ENCODE measurements around the gene SH3TC1.
A peak's percentile ranks its signal among the peaks of the same experiment; 100 is the strongest.

Gene SH3TC1

DNA sequence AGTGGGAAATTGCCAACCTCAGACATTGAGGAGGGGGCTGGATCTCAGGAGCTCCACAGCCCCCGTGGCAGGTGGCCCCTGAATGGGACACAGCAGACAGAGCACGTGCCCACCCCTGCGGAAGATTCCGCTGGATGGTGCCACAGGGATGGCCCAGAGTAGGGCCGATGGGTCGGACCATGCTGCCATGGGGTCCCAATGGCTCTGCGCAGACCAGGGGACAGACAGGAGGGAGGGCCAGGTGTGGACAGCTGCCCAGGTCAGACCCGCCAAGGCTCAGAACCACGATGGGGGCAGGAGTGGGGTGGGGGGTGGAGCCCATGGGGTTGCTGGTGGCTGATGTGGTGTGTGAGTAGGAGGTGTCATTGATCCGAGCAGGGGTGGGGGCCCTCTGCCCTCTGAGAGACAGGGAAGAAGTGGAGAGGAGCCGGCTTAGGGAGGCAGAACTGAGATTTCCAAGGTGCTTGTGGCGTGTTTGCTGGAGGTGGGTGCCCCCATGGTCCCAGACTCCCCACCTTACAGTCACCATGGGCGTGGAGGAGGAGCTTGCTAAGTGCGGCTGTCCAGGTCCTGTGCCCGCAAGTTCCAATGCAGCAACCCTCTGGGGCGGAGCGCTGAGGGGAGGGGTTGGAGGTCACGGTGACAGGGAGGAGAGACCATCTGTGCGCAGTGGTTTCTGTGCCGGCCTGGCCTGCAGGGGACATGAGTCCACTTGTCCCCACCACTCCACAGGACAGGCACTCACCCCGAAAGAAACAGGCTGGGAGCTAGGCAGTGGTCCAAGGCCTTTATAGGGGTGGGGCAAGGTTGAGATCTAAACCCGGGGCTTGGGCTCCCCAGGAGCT lies 12.9 kb downstream of the SH3TC1 start:
- no peak for DNase-seq
- Mint-ChIP-seq H3K27ac (no peak overlapping the region), H3K9me3 (no peaks in the 10 kb centered on the region), H3K36me3 (ENCODE audit: low read depth) (no peaks in the 10 kb centered on the region), H3K27me3 (ENCODE audit: low read depth, poor library complexity) (peaks cover 3% of the 10 kb centered on the region), H3K4me1 (peaks cover 63% of the 10 kb centered on the region), H3K4me3 (peak overlapping the region; percentile 21)
- TF ChIP-seq, protein P1, sequence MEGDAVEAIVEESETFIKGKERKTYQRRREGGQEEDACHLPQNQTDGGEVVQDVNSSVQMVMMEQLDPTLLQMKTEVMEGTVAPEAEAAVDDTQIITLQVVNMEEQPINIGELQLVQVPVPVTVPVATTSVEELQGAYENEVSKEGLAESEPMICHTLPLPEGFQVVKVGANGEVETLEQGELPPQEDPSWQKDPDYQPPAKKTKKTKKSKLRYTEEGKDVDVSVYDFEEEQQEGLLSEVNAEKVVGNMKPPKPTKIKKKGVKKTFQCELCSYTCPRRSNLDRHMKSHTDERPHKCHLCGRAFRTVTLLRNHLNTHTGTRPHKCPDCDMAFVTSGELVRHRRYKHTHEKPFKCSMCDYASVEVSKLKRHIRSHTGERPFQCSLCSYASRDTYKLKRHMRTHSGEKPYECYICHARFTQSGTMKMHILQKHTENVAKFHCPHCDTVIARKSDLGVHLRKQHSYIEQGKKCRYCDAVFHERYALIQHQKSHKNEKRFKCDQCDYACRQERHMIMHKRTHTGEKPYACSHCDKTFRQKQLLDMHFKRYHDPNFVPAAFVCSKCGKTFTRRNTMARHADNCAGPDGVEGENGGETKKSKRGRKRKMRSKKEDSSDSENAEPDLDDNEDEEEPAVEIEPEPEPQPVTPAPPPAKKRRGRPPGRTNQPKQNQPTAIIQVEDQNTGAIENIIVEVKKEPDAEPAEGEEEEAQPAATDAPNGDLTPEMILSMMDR (IDR thresholded peaks at IDR 0.05): no peak

GRCh38 chr4:8212622-8213021 lies 13.5 kb downstream of the SH3TC1 start:
- TF ChIP-seq, protein P1 (IDR thresholded peaks at IDR 0.05): no peak
- Mint-ChIP-seq H3K27ac (no peak overlapping the region), H3K27me3 (ENCODE audit: low read depth, poor library complexity) (peaks cover 3% of the 10 kb centered on the region), H3K36me3 (ENCODE audit: low read depth) (no peaks in the 10 kb centered on the region), H3K4me1 (peaks cover 56% of the 10 kb centered on the region), H3K4me3 (no peak overlapping the region), H3K9me3 (no peaks in the 10 kb centered on the region)
- DNase-seq: no peak

DNA sequence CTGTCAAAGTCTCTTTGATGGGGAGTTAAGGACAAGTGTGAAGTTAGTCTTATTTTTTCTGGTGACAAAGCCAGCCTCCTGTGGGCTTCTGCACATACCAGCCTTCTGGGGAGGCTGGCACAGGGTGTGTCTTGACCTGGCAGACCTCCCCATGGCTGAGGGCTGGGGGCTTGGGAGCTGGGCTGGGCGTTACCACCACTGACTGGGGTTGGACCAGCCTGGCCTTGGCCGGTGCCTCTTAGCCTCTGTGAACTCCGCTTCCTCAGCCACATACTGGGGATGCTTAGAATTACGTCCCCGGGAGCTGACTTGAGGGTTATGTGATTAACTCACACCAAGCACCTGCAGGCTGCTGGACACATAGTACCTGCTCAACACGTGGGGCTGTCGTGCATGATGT lies 14.0 kb downstream of the SH3TC1 start:
- no peak for DNase-seq
- H3K9me3 Mint-ChIP-seq: no peaks in the 10 kb centered on the region
- no peak overlapping the region for H3K27ac Mint-ChIP-seq
- TF ChIP-seq, protein P1 (IDR thresholded peaks at IDR 0.05): no peak
- no peak overlapping the region for H3K4me3 Mint-ChIP-seq
- peaks cover 52% of the 10 kb centered on the region for H3K4me1 Mint-ChIP-seq
- peaks cover 3% of the 10 kb centered on the region for H3K27me3 Mint-ChIP-seq (ENCODE audit: low read depth, poor library complexity)
- no peaks in the 10 kb centered on the region for H3K36me3 Mint-ChIP-seq (ENCODE audit: low read depth)

DNA sequence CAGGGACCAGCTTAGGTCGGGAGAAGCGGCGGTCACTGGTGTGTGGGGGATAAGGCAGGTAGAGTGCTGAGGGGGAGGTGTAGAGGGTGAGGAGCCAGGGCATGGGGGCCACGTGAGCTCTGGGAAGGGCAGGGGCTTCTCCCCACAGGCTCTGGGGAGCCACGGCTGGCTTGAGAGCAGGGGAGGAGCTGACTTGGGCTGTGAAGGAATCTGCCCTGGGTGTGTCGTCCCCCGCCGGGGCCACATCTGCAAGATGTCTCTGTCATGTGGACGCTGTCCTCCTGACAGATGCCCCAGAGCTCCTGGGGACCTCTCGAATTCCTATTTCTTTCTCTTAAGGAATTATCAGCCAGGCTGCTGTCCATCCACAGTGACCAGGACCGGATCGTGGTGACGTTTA lies 15.0 kb downstream of the SH3TC1 start:
- no peaks in the 10 kb centered on the region for H3K9me3 Mint-ChIP-seq
- H3K27me3 Mint-ChIP-seq (ENCODE audit: low read depth, poor library complexity): peaks cover 3% of the 10 kb centered on the region
- H3K27ac Mint-ChIP-seq: peak overlapping the region; percentile 25
- DNase-seq: no peak
- peaks cover 48% of the 10 kb centered on the region for H3K4me1 Mint-ChIP-seq
- H3K4me3 Mint-ChIP-seq: no peak overlapping the region
- TF ChIP-seq, protein P1 (IDR thresholded peaks at IDR 0.05): no peak
- H3K36me3 Mint-ChIP-seq (ENCODE audit: low read depth): no peaks in the 10 kb centered on the region

- no peaks in the 10 kb centered on the region for H3K9me3 Mint-ChIP-seq
- H3K27me3 Mint-ChIP-seq (ENCODE audit: low read depth, poor library complexity): peaks cover 4% of the 10 kb centered on the region
- TF ChIP-seq, protein P1 (IDR thresholded peaks at IDR 0.05): no peak
- peak overlapping the region; percentile 32 for H3K27ac Mint-ChIP-seq
- H3K4me1 Mint-ChIP-seq: peaks cover 48% of the 10 kb centered on the region
- DNase-seq: peak; percentile 37
- H3K4me3 Mint-ChIP-seq: peak overlapping the region; percentile 32
- H3K36me3 Mint-ChIP-seq (ENCODE audit: low read depth): no peaks in the 10 kb centered on the region
Measured at GRCh38 chr4:8215001-8215427, 15.9 kb downstream of the SH3TC1 start.

All from nephron progenitor cell (in vitro differentiated cells).